Mononuclear cell (primary cell): Measurements from ENCODE around the gene ALPK3. TPM values are rescaled to one million over a fixed set of nuclear protein-coding genes. Genes with fewer than 3 reads are reported as not detected.

ENCODE experiments used
- H3K27me3 ChIP-seq: 2 replicates; pipeline ENCODE4 v1.6.0; 2011; ENCODE audit warnings: low read length, control low read depth; ENCODE audit not compliant: insufficient read depth
- H3K4me1 ChIP-seq: 2 replicates; pipeline ENCODE4 v1.5.1; 2011; ENCODE audit warnings: mild to moderate bottlenecking, low read length, control low read depth; ENCODE audit not compliant: insufficient read depth
- H3K4me3 ChIP-seq: 2 replicates; pipeline ENCODE4 v1.5.1; 2011; ENCODE audit warnings: mild to moderate bottlenecking, low read length, moderate library complexity
- H3K9me3 ChIP-seq: 2 replicates; pipeline ENCODE4 v1.5.1; 2011; ENCODE audit warnings: low read depth, mild to moderate bottlenecking, control low read depth, low read length
- total RNA-seq: library from RNA; depleted of rRNA; stranded (reverse); fragments of >200 nt; gene quantifications from one replicate; pipeline ENCODE4 v1.2.3, GENCODE V29; 2012

ALPK3 gene
- total RNA-seq, 1 donor = 0.10 TPM

DNA sequence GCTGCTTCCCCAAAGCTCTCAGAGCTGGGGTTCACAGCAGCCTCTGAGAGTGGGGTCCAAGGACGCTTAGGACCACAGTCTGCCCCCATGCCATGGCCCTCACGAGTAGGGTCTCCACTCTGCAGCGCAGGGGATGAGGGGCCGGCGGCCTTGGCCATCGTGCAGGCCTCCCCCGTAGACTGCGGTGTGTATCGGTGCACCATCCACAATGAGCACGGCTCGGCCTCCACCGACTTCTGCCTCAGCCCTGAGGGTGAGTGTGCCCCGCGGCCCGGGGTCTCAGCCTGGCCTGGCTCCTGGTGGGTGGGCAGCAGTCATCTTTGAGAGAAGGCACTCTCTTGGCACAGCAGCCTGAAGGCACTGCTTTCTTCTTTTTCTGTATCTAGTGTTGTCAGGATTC is 42.5 kb downstream of the ALPK3 start:
- H3K4me1 ChIP-seq = no peaks in the 10 kb centered on the region
- no peaks in the 10 kb centered on the region for H3K27me3 ChIP-seq
- no peaks in the 10 kb centered on the region for H3K9me3 ChIP-seq

GRCh38 chr15:84861781-84862180 is 44.6 kb downstream of the ALPK3 start:
- Histone ChIP-seq H3K4me3 (no peak overlapping the region), H3K27me3 (no peaks in the 10 kb centered on the region), H3K9me3 (no peaks in the 10 kb centered on the region), H3K4me1 (no peaks in the 10 kb centered on the region)

More for the DNA sequence above, 42.5 kb downstream of the ALPK3 start:
- H3K4me3 ChIP-seq = no peak overlapping the region

- Histone ChIP-seq H3K4me3 (no peak overlapping the region), H3K9me3 (no peaks in the 10 kb centered on the region), H3K27me3 (no peaks in the 10 kb centered on the region), H3K4me1 (no peaks in the 10 kb centered on the region)
Observed at GRCh38 chr15:84862214-84862975, 45.2 kb downstream of the ALPK3 start.

DNA sequence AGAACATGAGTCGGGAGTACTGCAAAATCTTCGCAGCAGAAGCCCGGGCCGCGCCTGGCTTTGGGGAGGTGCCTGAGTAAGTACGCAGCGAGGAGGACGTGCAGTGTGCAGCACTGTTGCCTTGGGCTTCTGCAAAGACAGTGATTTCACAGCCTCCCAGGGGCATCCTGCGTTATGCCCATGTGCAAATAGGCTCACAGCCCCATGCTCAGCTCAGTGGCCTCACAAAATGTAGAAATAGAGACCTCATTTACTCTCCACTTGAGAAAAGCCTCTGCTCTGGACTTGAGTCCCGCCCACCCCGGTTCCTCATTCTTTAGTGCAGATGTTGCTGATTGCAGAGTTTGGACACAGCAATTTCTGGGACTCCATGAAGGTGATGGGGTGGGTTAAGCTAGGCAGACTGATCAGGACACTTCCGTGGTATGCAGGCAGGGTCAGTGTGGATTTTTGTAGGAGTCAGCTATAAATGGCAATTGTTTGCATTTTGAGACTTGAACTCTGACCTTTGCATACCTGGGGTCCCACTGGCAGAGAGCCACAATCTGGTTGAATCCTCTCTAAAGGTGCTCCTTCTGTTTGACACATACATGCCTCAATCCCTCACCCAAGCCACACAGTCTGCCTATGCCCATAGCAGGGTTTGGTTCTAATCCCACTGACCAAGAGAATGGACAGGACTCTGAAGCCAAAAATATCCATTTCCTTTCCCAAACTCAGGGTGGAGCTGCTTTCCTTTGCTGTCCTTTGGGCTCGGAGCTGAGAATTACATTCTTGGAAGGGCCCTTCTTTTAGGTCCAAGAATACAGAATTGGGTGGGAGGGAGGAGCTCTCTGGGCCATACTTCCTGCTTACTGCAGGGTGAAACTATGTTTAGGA is 46.6 kb downstream of the ALPK3 start:
- Histone ChIP-seq H3K27me3 (no peaks in the 10 kb centered on the region), H3K9me3 (no peaks in the 10 kb centered on the region), H3K4me1 (no peaks in the 10 kb centered on the region), H3K4me3 (no peak overlapping the region)

- H3K9me3 ChIP-seq = no peaks in the 10 kb centered on the region
- H3K27me3 ChIP-seq = no peaks in the 10 kb centered on the region
- no peak overlapping the region for H3K4me3 ChIP-seq
- no peaks in the 10 kb centered on the region for H3K4me1 ChIP-seq
Observed at GRCh38 chr15:84864444-84864795, 47.3 kb downstream of the ALPK3 start.

- Histone ChIP-seq H3K27me3 (no peaks in the 10 kb centered on the region), H3K9me3 (no peaks in the 10 kb centered on the region), H3K4me1 (no peaks in the 10 kb centered on the region), H3K4me3 (no peak overlapping the region)
Observed at GRCh38 chr15:84865074-84865569, 48.0 kb downstream of the ALPK3 start.

GRCh38 chr15:84868037-84868880 is 51.1 kb downstream of the ALPK3 start:
- H3K27me3 ChIP-seq = no peaks in the 10 kb centered on the region
- H3K4me3 ChIP-seq = no peak overlapping the region
- no peaks in the 10 kb centered on the region for H3K9me3 ChIP-seq
- H3K4me1 ChIP-seq = no peaks in the 10 kb centered on the region

- no peaks in the 10 kb centered on the region for H3K27me3 ChIP-seq
- no peak overlapping the region for H3K4me3 ChIP-seq
- H3K9me3 ChIP-seq = no peaks in the 10 kb centered on the region
- no peaks in the 10 kb centered on the region for H3K4me1 ChIP-seq
Observed at GRCh38 chr15:84869510-84869909, 52.4 kb downstream of the ALPK3 start.

DNA sequence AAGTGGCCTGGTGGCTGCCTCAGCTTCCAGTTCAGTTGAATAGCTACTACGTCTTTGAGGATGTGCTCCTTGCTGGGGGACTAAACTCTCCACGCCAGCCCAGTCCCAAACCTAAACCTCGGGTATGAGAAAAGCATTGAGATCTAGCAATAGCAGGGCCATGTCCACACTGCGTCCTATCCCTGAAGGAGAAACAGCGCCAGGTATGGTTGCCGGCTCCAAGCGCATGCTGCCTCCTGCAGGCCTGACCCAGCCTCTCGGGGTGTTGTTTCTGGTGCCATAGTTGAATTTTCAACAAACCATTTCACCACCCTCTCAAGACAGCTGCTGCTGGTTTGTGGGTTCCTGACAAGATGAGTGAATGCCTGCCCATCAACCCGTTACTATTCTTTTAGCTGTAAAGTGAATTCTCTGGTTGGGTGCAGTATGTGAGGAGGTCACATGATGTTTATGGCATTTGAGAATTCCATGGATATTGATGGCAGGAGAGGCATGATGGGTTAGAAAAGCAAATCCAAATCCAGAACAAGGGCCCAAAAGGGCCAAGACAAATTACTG is 54.4 kb downstream of the ALPK3 start:
- Histone ChIP-seq H3K9me3 (no peaks in the 10 kb centered on the region), H3K4me1 (no peaks in the 10 kb centered on the region), H3K27me3 (no peaks in the 10 kb centered on the region), H3K4me3 (no peak overlapping the region)

- Histone ChIP-seq H3K4me1 (no peaks in the 10 kb centered on the region), H3K27me3 (no peaks in the 10 kb centered on the region), H3K4me3 (no peak overlapping the region), H3K9me3 (no peaks in the 10 kb centered on the region)
Observed at GRCh38 chr15:84872009-84872910, 55.1 kb downstream of the ALPK3 start.

DNA sequence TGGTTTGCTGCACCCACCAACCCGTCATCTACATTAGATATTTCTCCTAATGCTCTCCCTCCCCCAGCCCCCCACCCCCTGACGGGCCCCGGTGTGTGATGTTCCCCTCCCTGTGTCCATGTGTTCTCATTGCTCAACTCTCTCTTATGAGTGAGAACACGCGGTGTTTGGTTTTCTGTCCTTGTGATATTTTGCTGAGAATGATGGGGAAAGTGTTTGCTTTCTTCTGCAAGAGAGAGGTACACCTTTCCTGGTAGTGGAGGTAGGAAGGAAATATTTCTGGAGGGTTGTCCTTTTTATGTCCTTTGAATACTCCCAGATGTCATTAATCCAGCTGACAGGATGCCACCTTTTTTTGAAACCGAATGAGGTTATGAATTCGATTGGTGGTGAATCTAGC is 56.8 kb downstream of the ALPK3 start:
- no peaks in the 10 kb centered on the region for H3K9me3 ChIP-seq
- H3K4me3 ChIP-seq = no peak overlapping the region
- H3K4me1 ChIP-seq = no peaks in the 10 kb centered on the region
- H3K27me3 ChIP-seq = no peaks in the 10 kb centered on the region

DNA sequence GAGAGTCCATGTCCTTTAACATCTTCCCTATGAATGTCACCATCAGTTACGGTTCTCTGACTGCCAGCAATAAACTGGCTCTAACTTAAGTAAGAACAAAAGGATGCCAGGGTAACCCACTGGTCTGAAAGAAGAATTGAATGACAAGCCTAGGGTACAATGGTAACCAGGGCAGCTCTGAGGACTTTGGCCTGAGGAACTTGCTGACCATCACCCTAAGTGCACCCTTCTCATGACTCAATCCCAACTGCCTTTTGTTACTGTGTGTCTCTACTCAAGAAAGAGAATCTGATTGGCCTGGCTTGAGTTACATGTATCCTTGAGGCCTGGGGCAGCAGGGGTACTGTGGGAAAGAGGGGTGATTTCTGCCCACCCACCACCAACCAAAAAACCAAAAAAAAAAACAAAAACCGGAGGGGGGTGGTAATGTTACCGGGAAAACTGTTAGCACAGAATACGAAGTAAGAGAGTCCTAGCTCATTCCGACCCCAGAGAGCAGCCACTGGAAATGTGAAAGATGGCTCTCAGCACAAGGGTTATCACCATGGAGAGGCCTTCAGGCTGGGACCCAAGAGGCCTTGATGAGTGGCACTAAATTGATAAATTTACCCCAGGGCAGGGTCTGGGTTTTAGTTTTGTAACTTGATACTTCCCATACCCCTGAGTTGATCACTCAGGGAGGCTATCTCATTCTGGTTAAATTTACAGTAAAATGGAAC is 58.0 kb downstream of the ALPK3 start:
- Histone ChIP-seq H3K9me3 (no peaks in the 10 kb centered on the region), H3K27me3 (no peaks in the 10 kb centered on the region), H3K4me1 (no peaks in the 10 kb centered on the region), H3K4me3 (no peak overlapping the region)

GRCh38 chr15:84876269-84876668 is 59.1 kb downstream of the ALPK3 start:
- Histone ChIP-seq H3K27me3 (no peaks in the 10 kb centered on the region), H3K4me3 (no peak overlapping the region), H3K4me1 (no peaks in the 10 kb centered on the region), H3K9me3 (no peaks in the 10 kb centered on the region)
